Panc1 (cell line): ENCODE data around the gene RNF103. TPM values are rescaled to one million over a fixed set of nuclear protein-coding genes. Genes with fewer than 3 reads are reported as not detected.
A peak's percentile ranks its signal among the peaks of the same experiment; 100 is the strongest.

Source experiments
- ATAC-seq: fragments of 200-7000 bp; cut with Tn5 transposase; 2 replicates; pipeline ENCODE4 v1.9.1; 2020; ENCODE audit warnings: mild to moderate bottlenecking, moderate library complexity
- Bru-seq: library from RNA; stranded (reverse); fragments of 400-500 nt; gene quantifications from one replicate; lab custom pipeline; 2021; lab: Mats Ljungman, UMichigan
- BruChase-seq, 2 experiments: library from RNA; stranded (reverse); fragments of 400-500 nt; gene quantifications; one replicate each; lab custom pipeline; 2021; lab: Mats Ljungman, UMichigan
- BruUV-seq: library from RNA; stranded (reverse); fragments of 400-500 nt; replicated peaks from 2 replicates; lab custom pipeline; 2021; lab: Mats Ljungman, UMichigan
- CTCF ChIA-PET: fragments of 300-600 bp; sonication (Branson Sonifier 250); formaldehyde crosslinking; loops from one replicate; lab custom pipeline; 2022; ENCODE audit warnings: antibody characterized with exemption; lab: Charles Lee
- POLR2A ChIA-PET: fragments of 300-600 bp; sonication (Branson Sonifier 250); formaldehyde crosslinking; loops from one replicate; lab custom pipeline; 2022; ENCODE audit warnings: antibody characterized with exemption; lab: Charles Lee
- DNase-seq: peaks from one replicate; pipeline ENCODE4 v3.0.0-alpha.2; 2010; ENCODE audit warnings: low read depth, low spot score
- H3K27ac ChIP-seq: 2 replicates; pipeline ENCODE4 v1.5.1; 2011; ENCODE audit warnings: mild to moderate bottlenecking, low read length, inconsistent platforms
- H3K27me3 ChIP-seq: fragments of 200-500 bp; sonication (Bioruptor generic); 2 replicates; pipeline ENCODE4 v1.6.0; 2014; ENCODE audit warnings: low read length, inconsistent platforms; ENCODE audit not compliant: control insufficient read depth, insufficient read depth
- H3K36me3 ChIP-seq: fragments of 200-500 bp; sonication (Bioruptor generic); 2 replicates; pipeline ENCODE4 v1.5.1; 2014; ENCODE audit warnings: inconsistent platforms, mild to moderate bottlenecking, low read length, moderate library complexity; ENCODE audit not compliant: control insufficient read depth, insufficient read depth
- H3K4me1 ChIP-seq: 2 replicates; pipeline ENCODE4 v1.5.1; 2011; ENCODE audit warnings: inconsistent platforms, mild to moderate bottlenecking, low read length, moderate library complexity; ENCODE audit not compliant: control insufficient read depth, insufficient read depth
- H3K4me3 ChIP-seq, 2 experiments: 2 replicates each; pipeline ENCODE4 v1.5.1; 2011 to 2012; ENCODE audit warnings: low read depth in 2 of 2, low read length in 2 of 2, mild to moderate bottlenecking in 2 of 2, inconsistent platforms in 1 of 2, moderate library complexity in 1 of 2
- H3K9me3 ChIP-seq: fragments of 200-500 bp; sonication (Bioruptor generic); 2 replicates; pipeline ENCODE4 v1.5.1; 2014; ENCODE audit warnings: low read depth, mild to moderate bottlenecking, inconsistent platforms, low read length, moderate library complexity; ENCODE audit not compliant: control insufficient read depth, insufficient read depth
- POLR2AphosphoS5 ChIP-seq: IDR thresholded peaks from 2 replicates; pipeline ENCODE4 v1.6.1; 2012; ENCODE audit warnings: mild to moderate bottlenecking, low read depth, low read length, moderate library complexity
- SIN3A ChIP-seq: IDR thresholded peaks from 2 replicates; pipeline ENCODE4 v1.6.1; 2012; ENCODE audit warnings: low read depth, mild to moderate bottlenecking, low read length, moderate library complexity, borderline replicate concordance; ENCODE audit not compliant: insufficient read depth
- TCF7L2 ChIP-seq: IDR thresholded peaks from 2 replicates; pipeline ENCODE4 v1.6.1; 2011; ENCODE audit warnings: mild to moderate bottlenecking, low read depth, low read length, inconsistent platforms
- in situ Hi-C: cut with HindIII; loops from 2 replicates; pipeline ENCODE4 v1.10.0; 2016; ENCODE audit warnings: low sequenced_read_pairs, low pct_unique_long_range_greater_than_20kb
- intact Hi-C: fragments of 100-400 bp; cut with micrococcal nuclease; formaldehyde crosslinking; loops from one replicate; pipeline ENCODE4 v1.10.0; 2022; ENCODE audit not compliant: unreplicated experiment
- long read RNA-seq: library from polyadenylated mRNA; unstranded; transcript quantifications from one replicate; pipeline ENCODE4 v2.0.0, GENCODE V29; 2021; ENCODE audit not compliant: unreplicated experiment
- polyA plus RNA-seq: library from polyadenylated mRNA; unstranded; fragments of >200 nt; gene quantifications from one replicate; pipeline ENCODE4 v1.2.1, GENCODE V29; 2012; ENCODE audit warnings: missing spikeins; ENCODE audit not compliant: insufficient read length
- total RNA-seq: library from RNA; stranded (reverse); gene quantifications from one replicate; pipeline ENCODE4 v1.2.1, GENCODE V29; 2021; ENCODE audit not compliant: unreplicated experiment
- TF ChIP-seq, protein P1 (sequence below), 2 experiments: IDR thresholded peaks; 2 replicates each; pipeline ENCODE4 v1.6.1; 2011 to 2012; ENCODE audit warnings: low read depth in 2 of 2, control low read depth in 1 of 2, low read length in 1 of 2, mild to moderate bottlenecking in 1 of 2, moderate library complexity in 1 of 2; ENCODE audit not compliant: insufficient read depth in 1 of 2
- TF ChIP-seq, protein P2 (sequence below): fragments of 450-650 bp; IDR thresholded peaks from 2 replicates; pipeline ENCODE4 v1.5.1; 2017; ENCODE audit warnings: mild to moderate bottlenecking

Gene RNF103, protein sequence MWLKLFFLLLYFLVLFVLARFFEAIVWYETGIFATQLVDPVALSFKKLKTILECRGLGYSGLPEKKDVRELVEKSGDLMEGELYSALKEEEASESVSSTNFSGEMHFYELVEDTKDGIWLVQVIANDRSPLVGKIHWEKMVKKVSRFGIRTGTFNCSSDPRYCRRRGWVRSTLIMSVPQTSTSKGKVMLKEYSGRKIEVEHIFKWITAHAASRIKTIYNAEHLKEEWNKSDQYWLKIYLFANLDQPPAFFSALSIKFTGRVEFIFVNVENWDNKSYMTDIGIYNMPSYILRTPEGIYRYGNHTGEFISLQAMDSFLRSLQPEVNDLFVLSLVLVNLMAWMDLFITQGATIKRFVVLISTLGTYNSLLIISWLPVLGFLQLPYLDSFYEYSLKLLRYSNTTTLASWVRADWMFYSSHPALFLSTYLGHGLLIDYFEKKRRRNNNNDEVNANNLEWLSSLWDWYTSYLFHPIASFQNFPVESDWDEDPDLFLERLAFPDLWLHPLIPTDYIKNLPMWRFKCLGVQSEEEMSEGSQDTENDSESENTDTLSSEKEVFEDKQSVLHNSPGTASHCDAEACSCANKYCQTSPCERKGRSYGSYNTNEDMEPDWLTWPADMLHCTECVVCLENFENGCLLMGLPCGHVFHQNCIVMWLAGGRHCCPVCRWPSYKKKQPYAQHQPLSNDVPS
- 37.6 TPM for total RNA-seq
- polyA plus RNA-seq = 16.8 TPM
- percentile 90 among the genes with signal in this experiment for Bru-seq, nascent RNA
- percentile 100 among the genes with signal in this experiment for BruChase-seq, experiment 1, labeled RNA remaining after a 2-hour chase
- BruChase-seq, experiment 2, labeled RNA remaining after a 6-hour chase = percentile 99 among the genes with signal in this experiment
- long read RNA-seq, transcript RNF103-201 (4 exons, 3,477 nt) = major isoform, 126 of 159 reads
- long read RNA-seq, partial matches to known transcripts = 1 of 159 reads
- long read RNA-seq, other reads (novel, unspliced or antisense) = 31 of 159 reads

DNA sequence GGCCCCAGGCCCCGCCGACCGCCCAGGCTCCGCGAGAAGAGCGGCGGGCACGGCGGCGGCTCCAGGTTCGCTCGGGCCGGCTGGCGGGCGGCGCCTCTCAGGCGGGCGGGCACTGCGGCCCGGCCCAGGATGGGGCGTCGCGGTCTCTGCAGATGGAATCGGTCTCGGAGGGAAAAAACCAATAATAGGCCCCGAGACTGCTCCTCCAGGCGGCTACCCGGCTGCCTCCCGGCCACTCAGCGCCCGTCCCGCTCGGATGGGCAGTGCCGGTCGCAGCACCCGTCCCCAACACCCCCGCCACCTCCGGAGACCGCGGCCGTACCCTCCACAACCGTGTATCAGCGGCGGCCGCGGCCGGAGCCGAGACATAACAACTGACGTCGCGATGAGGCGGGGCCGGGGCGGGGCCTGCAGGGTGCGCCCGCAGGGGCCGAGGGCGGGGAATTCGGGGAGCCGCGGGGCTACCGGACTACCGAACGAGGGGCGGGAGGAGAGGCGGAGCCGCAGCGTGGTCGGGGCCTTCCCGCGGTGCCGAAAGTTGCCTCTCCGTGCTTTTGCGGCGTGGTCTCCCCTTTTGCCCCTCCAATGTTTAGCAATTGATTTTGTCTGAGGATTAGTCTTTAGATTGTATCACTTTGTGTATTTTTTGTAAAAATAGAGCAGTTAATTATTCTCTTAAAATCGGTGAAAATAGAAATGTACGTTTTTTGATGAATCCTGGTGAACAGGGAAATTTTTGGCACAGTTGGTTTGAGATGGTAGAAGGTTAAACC is at the start of gene RNF103:
Gene RNF103, minus strand, starts transcription at position 372 of the 773 bp plus-strand sequence. CDS start 979 bp downstream, outside the sequence.
- POLR2A ChIA-PET = no interaction called here
- DNase-seq = peak; percentile 32

More for the DNA sequence above, at the start of gene RNF103:
- H3K4me3 ChIP-seq = peak within 1 kb of the TSS; percentile 97 to 99
- in situ Hi-C loops = no loop called here
- no peaks in the 10 kb centered on the region for H3K9me3 ChIP-seq
- TF ChIP-seq SIN3A = peak; percentile 71; the same call in 1 of the 2 replicates
- TF ChIP-seq, protein P1, sequence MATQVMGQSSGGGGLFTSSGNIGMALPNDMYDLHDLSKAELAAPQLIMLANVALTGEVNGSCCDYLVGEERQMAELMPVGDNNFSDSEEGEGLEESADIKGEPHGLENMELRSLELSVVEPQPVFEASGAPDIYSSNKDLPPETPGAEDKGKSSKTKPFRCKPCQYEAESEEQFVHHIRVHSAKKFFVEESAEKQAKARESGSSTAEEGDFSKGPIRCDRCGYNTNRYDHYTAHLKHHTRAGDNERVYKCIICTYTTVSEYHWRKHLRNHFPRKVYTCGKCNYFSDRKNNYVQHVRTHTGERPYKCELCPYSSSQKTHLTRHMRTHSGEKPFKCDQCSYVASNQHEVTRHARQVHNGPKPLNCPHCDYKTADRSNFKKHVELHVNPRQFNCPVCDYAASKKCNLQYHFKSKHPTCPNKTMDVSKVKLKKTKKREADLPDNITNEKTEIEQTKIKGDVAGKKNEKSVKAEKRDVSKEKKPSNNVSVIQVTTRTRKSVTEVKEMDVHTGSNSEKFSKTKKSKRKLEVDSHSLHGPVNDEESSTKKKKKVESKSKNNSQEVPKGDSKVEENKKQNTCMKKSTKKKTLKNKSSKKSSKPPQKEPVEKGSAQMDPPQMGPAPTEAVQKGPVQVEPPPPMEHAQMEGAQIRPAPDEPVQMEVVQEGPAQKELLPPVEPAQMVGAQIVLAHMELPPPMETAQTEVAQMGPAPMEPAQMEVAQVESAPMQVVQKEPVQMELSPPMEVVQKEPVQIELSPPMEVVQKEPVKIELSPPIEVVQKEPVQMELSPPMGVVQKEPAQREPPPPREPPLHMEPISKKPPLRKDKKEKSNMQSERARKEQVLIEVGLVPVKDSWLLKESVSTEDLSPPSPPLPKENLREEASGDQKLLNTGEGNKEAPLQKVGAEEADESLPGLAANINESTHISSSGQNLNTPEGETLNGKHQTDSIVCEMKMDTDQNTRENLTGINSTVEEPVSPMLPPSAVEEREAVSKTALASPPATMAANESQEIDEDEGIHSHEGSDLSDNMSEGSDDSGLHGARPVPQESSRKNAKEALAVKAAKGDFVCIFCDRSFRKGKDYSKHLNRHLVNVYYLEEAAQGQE (IDR thresholded peaks at IDR 0.05; ENCODE audit: insufficient read depth in 1 of 2, low read depth in 2 of 2, low read length in 1 of 2) = no peak
- TF ChIP-seq POLR2AphosphoS5 = peak; percentile 89
- TF ChIP-seq, protein P2, sequence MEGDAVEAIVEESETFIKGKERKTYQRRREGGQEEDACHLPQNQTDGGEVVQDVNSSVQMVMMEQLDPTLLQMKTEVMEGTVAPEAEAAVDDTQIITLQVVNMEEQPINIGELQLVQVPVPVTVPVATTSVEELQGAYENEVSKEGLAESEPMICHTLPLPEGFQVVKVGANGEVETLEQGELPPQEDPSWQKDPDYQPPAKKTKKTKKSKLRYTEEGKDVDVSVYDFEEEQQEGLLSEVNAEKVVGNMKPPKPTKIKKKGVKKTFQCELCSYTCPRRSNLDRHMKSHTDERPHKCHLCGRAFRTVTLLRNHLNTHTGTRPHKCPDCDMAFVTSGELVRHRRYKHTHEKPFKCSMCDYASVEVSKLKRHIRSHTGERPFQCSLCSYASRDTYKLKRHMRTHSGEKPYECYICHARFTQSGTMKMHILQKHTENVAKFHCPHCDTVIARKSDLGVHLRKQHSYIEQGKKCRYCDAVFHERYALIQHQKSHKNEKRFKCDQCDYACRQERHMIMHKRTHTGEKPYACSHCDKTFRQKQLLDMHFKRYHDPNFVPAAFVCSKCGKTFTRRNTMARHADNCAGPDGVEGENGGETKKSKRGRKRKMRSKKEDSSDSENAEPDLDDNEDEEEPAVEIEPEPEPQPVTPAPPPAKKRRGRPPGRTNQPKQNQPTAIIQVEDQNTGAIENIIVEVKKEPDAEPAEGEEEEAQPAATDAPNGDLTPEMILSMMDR = no peak
- TF ChIP-seq TCF7L2 = no peak
- peak; percentile 95 for ATAC-seq
- H3K4me1 ChIP-seq = peaks cover 12% of the 10 kb centered on the region
- H3K27me3 ChIP-seq = no peaks in the 10 kb centered on the region
- H3K36me3 ChIP-seq = peaks cover 17% of the 10 kb centered on the region
- CTCF ChIA-PET = no interaction called here
- intact Hi-C loops = no loop called here
- H3K27ac ChIP-seq = peak within 1 kb of the TSS; percentile 96
- no TSS peak for BruUV-seq
